H1 (cell line): ENCODE data around the gene SNRPA1. TPM values are rescaled to one million over a fixed set of nuclear protein-coding genes. Genes with fewer than 3 reads are reported as not detected.

Experiments
- ASH2L ChIP-seq: fragments of 200-600, 300-600 bp; sonication (generic); IDR thresholded peaks from one replicate; pipeline ENCODE4 v1.7.1; 2017; ENCODE audit warnings: low read length
- FOSL1 ChIP-seq: IDR thresholded peaks from 2 replicates; pipeline ENCODE4 v1.6.1; 2011; ENCODE audit warnings: mild to moderate bottlenecking, low read depth, low read length, moderate library complexity; ENCODE audit not compliant: insufficient read depth
- JUND ChIP-seq: IDR thresholded peaks from 2 replicates; pipeline ENCODE4 v1.6.1; 2011; ENCODE audit warnings: mild to moderate bottlenecking, improper control_type of control experiment, low read length
- MAX ChIP-seq: IDR thresholded peaks from 2 replicates; pipeline ENCODE4 v1.6.1; 2012; ENCODE audit warnings: inconsistent platforms
- NANOG ChIP-seq: IDR thresholded peaks from 2 replicates; pipeline ENCODE4 v1.6.1; 2011; ENCODE audit warnings: low read length, low read depth, mild to moderate bottlenecking, inconsistent platforms; ENCODE audit not compliant: insufficient read depth, poor library complexity, severe bottlenecking
- POLR2A ChIP-seq, 2 experiments: IDR thresholded peaks; 1 replicate in 1 of 2; 2 replicates in 1 of 2; pipeline ENCODE4 v1.6.1; 2011; ENCODE audit warnings: low read depth in 2 of 2, low read length in 2 of 2, mild to moderate bottlenecking in 2 of 2; ENCODE audit errors: control extremely low read depth in 1 of 2
- TAF7 ChIP-seq: optimal IDR thresholded peaks from 2 replicates; pipeline ENCODE3; 2011; ENCODE audit warnings: low read depth, mild to moderate bottlenecking, inconsistent platforms, low read length, moderate library complexity, borderline replicate concordance
- polyA plus RNA-seq, 7 experiments: library from polyadenylated mRNA; depleted of rRNA in 3 of 7; stranded (reverse) in 5 of 7; unstranded in 2 of 7; fragments of >200 nt in 5 of 7; fragments of 200-250 nt in 2 of 7; gene quantifications; 1 replicate in 5 of 7; 2 replicates in 1 of 7; 4 replicates in 1 of 7; pipeline versions ENCODE4 v1.2.1 to v1.2.3, GENCODE V29; 2011 to 2013; ENCODE audit warnings: missing spikeins in 2 of 7, mixed read lengths in 2 of 7
- total RNA-seq: library from RNA; stranded (reverse); fragmentation: NEBNext Ultra II Directional; extraction: Animal tissue kit (Norgen Biotek cat#: 25700); gene quantifications from 2 replicates; pipeline ENCODE4 v1.2.1, GENCODE V29; 2021

The SNRPA1 gene
- total and polyA plus RNA-seq, 2 of the 8 experiments (the other 6 are each of a cell fraction or from before 2014, with no cell fraction given): 140 to 221 TPM

GRCh38 chr15:101296418-101297405 lies 1.7 kb upstream of the SNRPA1 start (continued):
- TF ChIP-seq TAF7: no peak
- no peak for TF ChIP-seq NANOG
- TF ChIP-seq JUND: no peak
- no peak for TF ChIP-seq POLR2A (IDR thresholded peaks at IDR 0.05; ENCODE audit: control extremely low read depth in 1 of 2, low read depth in 2 of 2, low read length in 2 of 2)
- no peak for TF ChIP-seq MAX
- no peak for TF ChIP-seq ASH2L
- no peak for TF ChIP-seq FOSL1
